ENCODE measurements around the gene PPP1CA.

DNA sequence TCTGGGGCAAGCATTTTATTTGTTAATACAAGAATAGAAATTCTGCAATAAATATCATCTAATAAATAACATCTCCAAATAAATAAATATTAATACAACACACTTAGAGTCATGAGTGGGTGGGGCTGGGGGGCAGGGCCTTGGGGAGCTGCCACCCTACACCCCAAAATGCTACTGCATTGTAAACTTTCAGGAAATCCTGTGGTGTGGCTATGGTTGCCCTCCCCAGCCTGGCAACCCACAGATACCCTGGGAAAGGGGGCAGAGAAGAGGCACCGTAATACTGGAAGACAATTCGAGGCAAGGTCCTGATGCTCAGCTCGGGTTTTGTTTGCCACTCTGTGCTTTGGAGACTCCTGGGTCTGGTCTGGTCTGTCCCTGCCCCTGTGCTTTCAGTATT, 37.5 kb downstream of the PPP1CA start:
- no peak for TF ChIP-seq EP300 (IDR thresholded peaks at IDR 0.05)
- no peak for TF ChIP-seq POLR2A (IDR thresholded peaks at IDR 0.05)
- TF ChIP-seq, protein P1, sequence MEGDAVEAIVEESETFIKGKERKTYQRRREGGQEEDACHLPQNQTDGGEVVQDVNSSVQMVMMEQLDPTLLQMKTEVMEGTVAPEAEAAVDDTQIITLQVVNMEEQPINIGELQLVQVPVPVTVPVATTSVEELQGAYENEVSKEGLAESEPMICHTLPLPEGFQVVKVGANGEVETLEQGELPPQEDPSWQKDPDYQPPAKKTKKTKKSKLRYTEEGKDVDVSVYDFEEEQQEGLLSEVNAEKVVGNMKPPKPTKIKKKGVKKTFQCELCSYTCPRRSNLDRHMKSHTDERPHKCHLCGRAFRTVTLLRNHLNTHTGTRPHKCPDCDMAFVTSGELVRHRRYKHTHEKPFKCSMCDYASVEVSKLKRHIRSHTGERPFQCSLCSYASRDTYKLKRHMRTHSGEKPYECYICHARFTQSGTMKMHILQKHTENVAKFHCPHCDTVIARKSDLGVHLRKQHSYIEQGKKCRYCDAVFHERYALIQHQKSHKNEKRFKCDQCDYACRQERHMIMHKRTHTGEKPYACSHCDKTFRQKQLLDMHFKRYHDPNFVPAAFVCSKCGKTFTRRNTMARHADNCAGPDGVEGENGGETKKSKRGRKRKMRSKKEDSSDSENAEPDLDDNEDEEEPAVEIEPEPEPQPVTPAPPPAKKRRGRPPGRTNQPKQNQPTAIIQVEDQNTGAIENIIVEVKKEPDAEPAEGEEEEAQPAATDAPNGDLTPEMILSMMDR (IDR thresholded peaks at IDR 0.05) = no peak
